Keratinocyte (primary cell): Measurements from ENCODE around the gene ARID1B.

Experiments
- CTCF ChIP-seq, 3 experiments: IDR thresholded peaks in 1 of 3; conservative IDR thresholded peaks in 1 of 3; optimal IDR thresholded peaks in 1 of 3; 2 replicates in 2 of 3; 3 replicates in 1 of 3; pipeline versions ENCODE3 to v1.5.1; 2011; ENCODE audit warnings: low read length in 3 of 3, mild to moderate bottlenecking in 3 of 3, moderate library complexity in 2 of 3, control low read depth in 1 of 3, inconsistent platforms in 1 of 3; ENCODE audit not compliant: insufficient read depth in 2 of 3; ENCODE audit errors: extremely low read depth in 1 of 3
- EZH2 ChIP-seq: IDR thresholded peaks from one replicate; pipeline ENCODE4 v1.6.1; 2012; ENCODE audit warnings: inconsistent platforms, mild to moderate bottlenecking, low read length, moderate library complexity

DNA sequence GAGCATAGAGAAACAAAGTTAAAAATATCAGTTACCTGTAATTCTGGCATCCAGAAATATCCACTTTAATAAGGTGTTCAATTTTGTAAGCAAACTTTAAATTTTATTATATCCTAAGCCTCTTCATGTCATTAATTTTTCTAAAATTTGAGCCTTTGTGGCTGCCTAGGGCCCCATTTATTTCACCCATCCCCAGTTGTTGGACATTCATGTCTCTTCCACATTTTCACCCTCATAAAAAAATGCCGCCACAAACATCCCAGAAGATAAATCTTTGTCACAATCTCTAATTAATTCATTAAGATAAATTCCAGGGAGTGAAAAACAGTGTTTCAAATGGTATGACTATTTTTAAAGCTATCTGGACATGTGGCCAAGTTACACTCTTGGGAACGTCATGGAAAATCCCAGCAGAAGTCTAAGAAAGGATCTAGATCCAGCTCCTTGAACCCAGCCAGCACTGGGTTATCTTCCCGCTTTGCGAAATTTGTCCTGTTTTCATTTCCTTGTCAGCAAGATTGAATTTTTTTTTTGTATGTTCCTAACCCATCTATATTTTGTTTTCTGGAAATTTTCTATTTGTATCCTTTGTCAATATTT, 448.9 kb downstream of the ARID1B start:
- TF ChIP-seq CTCF (optimal IDR thresholded peaks at IDR 0.05 in 1 of 3, IDR thresholded peaks at IDR 0.05 in 1 of 3, conservative IDR thresholded peaks at IDR 0.05 in 1 of 3; ENCODE audit: extremely low read depth in 1 of 3, insufficient read depth in 2 of 3, low read length in 3 of 3): no peak
- no peak for TF ChIP-seq EZH2
